NCI-H1105 treated with DMSO at 0.1 percent for 48 hours (cell line): Measurements from ENCODE around the gene UBE2Z.

Experiments
- DNase-seq: peaks from one replicate; lab custom pipeline; 2025; lab: John Stamatoyannopoulos, UW

Gene UBE2Z

GRCh38 chr17:48960834-48961515 lies 52.8 kb downstream of the UBE2Z start:
- no peak for DNase-seq

GRCh38 chr17:48961516-48962233 lies 53.5 kb downstream of the UBE2Z start:
- no peak for DNase-seq

- DNase-seq: peak; percentile 32
Observed at GRCh38 chr17:48970224-48970623, 62.0 kb downstream of the UBE2Z start.

- DNase-seq: no peak
Observed at GRCh38 chr17:48970865-48971687, 62.9 kb downstream of the UBE2Z start.

- no peak for DNase-seq
Observed at GRCh38 chr17:48972749-48973097, 64.5 kb downstream of the UBE2Z start.

- no peak for DNase-seq
Observed at GRCh38 chr17:48973806-48974205, 65.6 kb downstream of the UBE2Z start.
